HG02840 (cell line): ENCODE results near the gene RFLNA.

Experiments
- ATAC-seq: cut with Tn5 transposase; IDR thresholded peaks from one replicate; pipeline ENCODE4 v1.9.1; 2021; ENCODE audit warnings: mild to moderate bottlenecking, moderate library complexity, moderate number of reproducible peaks; ENCODE audit not compliant: unreplicated experiment, low FRiP score

The RFLNA gene

GRCh38 chr12:124302241-124302806 lies 7.4 kb downstream of the RFLNA start:
- ATAC-seq = no peak

DNA sequence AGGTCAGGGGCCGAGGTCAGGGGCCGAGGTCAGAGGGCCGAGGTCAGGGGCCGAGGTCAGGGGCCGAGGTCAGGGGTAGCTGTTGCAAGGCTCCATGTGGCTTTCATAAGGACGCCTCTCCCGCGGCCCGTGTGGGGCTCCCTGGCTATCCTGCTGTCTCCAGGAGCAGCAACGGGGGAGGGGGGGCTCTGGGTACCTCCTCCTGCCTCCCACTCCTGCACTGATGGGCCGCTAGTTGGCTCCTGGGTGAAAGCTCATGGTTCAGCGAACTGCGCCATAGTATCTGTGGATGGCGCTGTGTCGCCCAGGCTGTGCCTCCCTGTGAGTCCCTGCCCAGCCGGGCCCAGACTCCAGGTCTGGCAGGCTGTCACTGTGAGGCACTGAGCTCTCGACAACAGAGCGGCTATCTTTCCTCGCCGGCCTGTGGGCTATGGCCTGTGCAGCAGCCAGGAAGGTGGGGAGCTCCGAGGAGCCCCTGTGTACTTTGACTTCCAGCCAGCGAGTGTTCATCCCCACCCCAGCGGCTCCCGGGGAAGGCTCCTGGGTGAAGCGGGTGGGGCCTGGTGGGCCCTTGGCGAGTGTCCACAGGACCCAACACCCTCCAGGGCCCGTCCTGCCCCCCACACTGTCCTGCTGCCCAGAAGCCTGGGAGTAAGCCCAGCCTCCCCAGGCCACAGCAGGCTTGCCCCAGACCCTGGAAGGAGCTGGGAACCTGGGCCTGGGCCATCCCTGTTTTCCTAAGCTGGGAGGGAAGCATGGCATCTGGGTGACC lies 8.1 kb downstream of the RFLNA start:
- no peak for ATAC-seq

GRCh38 chr12:124303579-124304313 lies 8.9 kb downstream of the RFLNA start:
- no peak for ATAC-seq

DNA sequence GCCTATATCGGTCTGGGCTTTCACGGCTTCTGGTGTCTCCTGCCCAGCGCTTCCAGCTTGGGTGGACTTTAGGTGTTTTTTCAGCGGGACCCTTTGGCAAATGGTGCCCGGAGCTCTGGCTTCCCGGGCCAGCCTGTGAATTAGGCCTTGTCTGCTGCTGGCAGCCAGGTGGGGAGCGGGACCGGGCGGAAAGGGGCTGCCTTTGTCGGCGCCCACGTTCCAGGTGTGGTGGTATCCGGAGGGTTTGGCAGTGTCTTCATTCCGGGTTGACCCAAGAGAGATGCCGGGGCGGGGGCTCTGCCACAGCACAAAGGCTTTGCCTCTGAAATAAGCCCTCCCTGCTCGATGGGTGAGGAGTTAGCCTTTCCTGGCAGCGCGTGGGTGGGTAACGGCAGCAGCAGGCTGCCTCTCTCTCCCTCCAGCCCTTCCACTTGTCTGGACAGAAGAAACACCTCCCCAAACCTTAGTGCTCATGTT lies 9.5 kb downstream of the RFLNA start:
- ATAC-seq = no peak

GRCh38 chr12:124305136-124305535 lies 10.2 kb downstream of the RFLNA start:
- no peak for ATAC-seq

GRCh38 chr12:124305776-124306685 lies 11.1 kb downstream of the RFLNA start:
- ATAC-seq = no peak

GRCh38 chr12:124306686-124307555 lies 12.0 kb downstream of the RFLNA start:
- no peak for ATAC-seq

DNA sequence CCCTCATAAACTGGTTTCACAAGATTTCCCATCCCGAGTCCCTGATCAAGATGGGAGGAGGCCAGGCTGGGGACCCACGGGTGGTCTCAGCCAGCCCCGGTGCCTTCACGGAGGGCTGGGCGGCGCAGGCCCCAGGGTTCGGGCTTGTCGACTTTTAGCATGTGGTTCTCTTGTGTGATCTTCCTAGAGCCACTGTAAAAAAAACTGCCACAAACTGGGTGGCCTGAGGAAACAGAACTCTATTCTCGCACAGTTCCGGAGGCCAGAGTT lies 12.6 kb downstream of the RFLNA start:
- ATAC-seq = no peak

DNA sequence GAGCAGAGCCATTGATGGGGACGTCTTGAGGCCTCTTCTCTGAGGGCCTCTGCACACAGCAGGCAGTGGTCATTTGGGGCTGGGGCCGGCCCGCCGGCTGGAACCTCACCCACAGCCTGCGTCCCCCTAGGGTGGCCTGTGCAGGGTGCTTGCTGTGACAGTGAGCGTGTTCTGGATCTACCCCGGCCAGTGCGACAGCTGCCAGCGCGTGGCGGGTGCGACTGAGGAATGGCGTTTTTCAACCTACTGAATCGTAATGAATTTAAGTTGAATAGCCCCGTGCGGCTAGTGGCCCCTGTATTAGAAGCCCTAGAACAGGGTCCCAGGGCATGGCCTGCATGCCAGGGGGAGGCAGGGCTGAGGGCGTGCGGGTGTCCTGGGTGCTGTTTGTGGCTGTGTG lies 13.8 kb downstream of the RFLNA start:
- ATAC-seq = no peak

- ATAC-seq = no peak
Observed at GRCh38 chr12:124309231-124309630, 14.3 kb downstream of the RFLNA start.

DNA sequence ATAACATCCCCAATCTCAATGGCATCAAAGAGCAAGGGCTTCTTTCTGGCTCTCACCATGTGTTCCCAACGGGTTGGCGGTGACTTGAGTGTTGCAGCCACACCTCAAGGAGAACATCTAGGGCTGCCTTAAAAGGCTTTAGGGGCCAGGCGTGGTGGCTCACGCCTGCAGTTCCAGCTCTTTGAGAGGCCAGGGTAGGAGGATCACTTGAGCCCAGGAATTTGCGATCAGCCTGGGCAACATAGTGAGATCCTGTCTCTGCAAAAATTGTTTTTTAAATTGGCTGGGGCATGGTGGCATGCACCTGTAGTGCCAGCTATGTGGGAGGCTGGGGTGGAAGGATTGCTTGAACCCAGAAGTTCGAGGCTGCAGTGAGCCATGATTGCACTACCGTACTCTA lies 14.9 kb downstream of the RFLNA start:
- no peak for ATAC-seq

DNA sequence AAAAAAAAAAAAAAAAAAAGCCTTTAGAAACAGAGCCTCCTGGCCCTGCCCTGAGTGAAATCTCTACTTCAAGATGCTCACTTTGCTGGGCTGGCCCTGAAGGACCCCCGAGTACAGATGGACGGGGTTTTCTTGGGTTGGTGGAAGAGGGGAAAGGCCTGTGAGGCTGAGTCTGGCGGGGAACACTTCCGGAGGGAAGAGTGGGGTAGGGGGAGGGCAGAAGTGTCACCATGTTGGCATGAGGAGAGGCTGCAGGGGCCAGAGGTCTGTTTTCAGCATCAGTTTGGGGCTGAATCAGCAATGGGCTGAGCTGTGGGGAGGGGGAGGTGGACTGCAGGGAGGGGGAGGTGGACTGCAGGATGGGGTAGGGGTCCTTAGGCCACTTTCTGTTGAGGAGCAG lies 15.3 kb downstream of the RFLNA start:
- no peak for ATAC-seq

- ATAC-seq = no peak
Observed at GRCh38 chr12:124310785-124311184, 15.9 kb downstream of the RFLNA start.

DNA sequence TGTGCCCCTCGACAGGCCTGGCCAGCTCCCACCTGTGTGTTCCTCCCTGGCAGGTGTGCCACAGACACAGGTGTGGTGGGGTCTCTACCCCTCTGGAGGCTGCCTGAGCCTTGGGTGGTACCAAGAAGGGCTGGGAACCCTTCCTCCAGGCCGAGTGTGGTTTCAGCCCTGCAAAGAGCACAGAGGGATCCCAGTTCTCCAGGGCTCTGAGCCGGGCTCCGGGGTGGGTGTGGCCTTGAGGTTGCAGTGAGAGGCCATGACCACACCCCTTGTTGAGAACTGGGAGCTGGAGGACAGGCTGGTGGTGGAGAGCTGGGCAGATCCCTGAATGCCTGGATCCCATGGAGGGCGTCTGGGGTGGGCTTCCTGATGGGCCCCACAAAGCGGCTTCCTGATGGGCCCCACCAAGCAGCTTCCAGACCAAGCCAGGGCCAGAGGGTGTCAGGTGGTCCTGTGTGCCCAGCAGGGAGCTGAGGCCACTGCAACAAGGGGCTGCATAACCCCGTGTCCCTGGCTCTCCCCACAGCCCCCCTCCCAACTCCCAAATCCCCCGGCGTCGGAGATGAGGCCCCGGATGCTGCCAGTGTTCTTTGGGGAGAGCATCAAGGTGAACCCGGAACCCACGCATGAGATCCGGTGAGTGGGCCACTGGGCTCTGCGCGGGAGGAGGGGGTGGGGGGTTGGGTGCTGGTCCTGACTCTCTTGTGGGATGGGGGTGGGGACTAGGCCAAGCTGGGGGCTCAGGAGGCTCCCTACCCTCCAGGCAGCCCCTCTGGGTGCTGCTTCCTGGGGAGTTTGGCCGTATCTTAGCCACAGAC lies 16.6 kb downstream of the RFLNA start:
- ATAC-seq = no peak

DNA sequence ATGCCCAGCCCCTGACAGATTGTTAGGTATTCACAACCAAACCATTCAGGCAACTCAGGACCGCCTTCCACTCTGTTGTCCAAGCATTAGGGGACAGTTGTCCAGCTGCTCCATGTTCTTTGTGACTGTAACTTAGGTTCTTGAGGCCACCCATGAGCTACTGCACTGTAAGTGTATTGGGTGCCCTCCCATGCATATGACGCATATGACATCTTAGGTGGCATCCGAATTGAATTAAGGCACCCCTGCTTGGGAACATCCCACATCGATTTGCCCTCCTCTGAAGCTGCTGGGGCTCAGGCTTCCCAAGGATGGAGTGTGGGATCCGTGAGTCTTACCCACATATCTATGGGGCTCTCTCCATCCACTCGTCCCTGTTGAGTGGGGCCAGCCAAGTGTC lies 17.7 kb downstream of the RFLNA start:
- ATAC-seq = no peak

- ATAC-seq = no peak
Observed at GRCh38 chr12:124314207-124314606, 19.3 kb downstream of the RFLNA start.

GRCh38 chr12:124314766-124315165 lies 19.9 kb downstream of the RFLNA start:
- ATAC-seq = no peak

DNA sequence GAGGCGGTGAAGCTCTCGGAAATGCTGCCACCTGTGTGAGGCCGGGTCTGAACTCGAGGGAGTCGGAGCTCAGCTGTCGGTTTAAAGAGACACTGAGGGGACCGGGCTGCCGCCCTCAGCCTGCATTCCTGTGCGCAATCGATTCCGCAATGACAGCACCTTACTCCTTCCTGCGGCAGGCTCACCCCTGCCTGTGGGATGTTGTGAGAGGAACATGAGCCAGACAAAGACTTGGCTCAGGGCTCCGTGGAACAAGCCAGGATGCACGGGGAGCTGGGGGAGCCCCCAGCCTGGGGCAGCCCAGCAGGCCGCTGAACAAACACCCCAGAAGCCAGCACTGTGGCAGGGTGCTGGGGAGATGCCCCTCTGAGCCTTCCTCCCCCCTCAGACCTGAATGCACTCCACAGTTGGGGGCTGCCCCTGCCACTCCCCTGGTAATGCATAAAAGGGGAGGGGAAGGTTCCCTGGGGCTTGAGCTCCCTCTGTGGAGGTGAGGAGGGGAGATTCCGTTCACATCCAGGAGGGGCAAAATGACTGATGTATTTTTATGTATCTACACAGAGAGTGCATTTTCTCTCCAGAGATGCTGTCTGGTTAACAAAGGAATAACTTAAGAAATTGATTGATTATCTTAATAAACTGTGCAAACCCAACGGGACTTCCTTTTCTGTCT lies 20.6 kb downstream of the RFLNA start:
- no peak for ATAC-seq
